OCI-LY1 (cell line): Measurements from ENCODE around the gene KIF20B.

Source experiments
- H2AFZ ChIP-seq: fragments of 200-600 bp; sonication (generic), shearing (Covaris generic); 2 replicates; pipeline ENCODE4 v1.6.0; 2014; ENCODE audit warnings: antibody characterized with exemption, mild to moderate bottlenecking, low read length
- H3F3A ChIP-seq: fragments of 200-600 bp; sonication (generic), shearing (Covaris generic); 2 replicates; pipeline ENCODE4 v1.6.0; 2014; ENCODE audit warnings: mild to moderate bottlenecking, antibody characterized with exemption, low read length, moderate library complexity; ENCODE audit not compliant: insufficient read depth
- H3K27ac ChIP-seq: fragments of 200-600 bp; sonication (generic); 2 replicates; pipeline ENCODE4 v1.5.1; 2014; ENCODE audit warnings: low read length, mixed run types, mild to moderate bottlenecking, low read depth; ENCODE audit not compliant: poor library complexity, severe bottlenecking
- H3K27me3 ChIP-seq: fragments of 200-600 bp; sonication (generic); 2 replicates; pipeline ENCODE4 v1.6.0; 2014; ENCODE audit warnings: antibody characterized with exemption, mild to moderate bottlenecking, low read length, moderate library complexity; ENCODE audit not compliant: insufficient read depth
- H3K36me3 ChIP-seq: fragments of 200-600 bp; sonication (generic); 2 replicates; pipeline ENCODE4 v1.6.1; 2014; ENCODE audit warnings: mild to moderate bottlenecking, antibody characterized with exemption, low read length, moderate library complexity, mixed read lengths; ENCODE audit not compliant: insufficient read depth
- H3K4me1 ChIP-seq: fragments of 200-600 bp; sonication (generic); 2 replicates; pipeline ENCODE4 v1.5.1; 2014; ENCODE audit warnings: mild to moderate bottlenecking, low read length, moderate library complexity; ENCODE audit not compliant: insufficient read depth, severe bottlenecking
- H3K4me2 ChIP-seq: fragments of 200-600 bp; sonication (generic), shearing (Covaris generic); 2 replicates; pipeline ENCODE4 v1.6.1; 2014; ENCODE audit warnings: low read length
- H3K4me3 ChIP-seq: fragments of 200-600 bp; sonication (generic); 2 replicates; pipeline ENCODE4 v1.5.1; 2014; ENCODE audit warnings: low read length, low read depth, mild to moderate bottlenecking, mixed read lengths; ENCODE audit not compliant: poor library complexity, severe bottlenecking
- H3K79me2 ChIP-seq: fragments of 200-600 bp; shearing (Covaris generic); 2 replicates; pipeline ENCODE4 v1.6.1; 2016; ENCODE audit warnings: mixed run types, low read length, mixed read lengths; ENCODE audit not compliant: insufficient read depth
- H3K9ac ChIP-seq: fragments of 200-600 bp; sonication (generic), shearing (Covaris generic); 2 replicates; pipeline ENCODE4 v1.6.1; 2014; ENCODE audit warnings: mild to moderate bottlenecking, low read length, mixed read lengths
- H3K9me2 ChIP-seq: fragments of 200-600 bp; sonication (generic), shearing (Covaris generic); 2 replicates; pipeline ENCODE4 v1.6.1; 2014; ENCODE audit warnings: low read depth, mild to moderate bottlenecking, low read length, mixed read lengths
- H3K9me3 ChIP-seq: fragments of 200-600 bp; shearing (Covaris generic); 2 replicates; pipeline ENCODE4 v1.6.1; 2014; ENCODE audit warnings: low read length, mixed read lengths
- H4K20me1 ChIP-seq: fragments of 200-600 bp; sonication (generic), shearing (Covaris generic); 2 replicates; pipeline ENCODE4 v1.6.0; 2016; ENCODE audit warnings: mild to moderate bottlenecking, low read length; ENCODE audit not compliant: insufficient read depth
- CTCF ChIP-seq: fragments of 200-600 bp; sonication (generic), shearing (Covaris generic); IDR thresholded peaks from 2 replicates; pipeline ENCODE4 v1.5.1; 2017; ENCODE audit warnings: mild to moderate bottlenecking, antibody characterized with exemption, low read length, moderate library complexity, mixed read lengths
- EZH2 ChIP-seq: fragments of 200-600 bp; sonication (generic), shearing (Covaris generic); IDR thresholded peaks from 2 replicates; pipeline ENCODE4 v1.8.0; 2017; ENCODE audit warnings: borderline replicate concordance, mixed run types, mild to moderate bottlenecking, antibody characterized with exemption, low read length, moderate library complexity, mixed read lengths

Gene KIF20B

GRCh38 chr10:89745903-89746302 lies 44.5 kb downstream of the KIF20B start:
- no peak overlapping the region for H2AFZ ChIP-seq
- no peak overlapping the region for H3K4me2 ChIP-seq
- H3K4me1 ChIP-seq: no peaks in the 10 kb centered on the region
- H4K20me1 ChIP-seq: no peaks in the 10 kb centered on the region
- H3K9ac ChIP-seq: no peak overlapping the region
- no peaks in the 10 kb centered on the region for H3K79me2 ChIP-seq
- H3K9me2 ChIP-seq: no peaks in the 10 kb centered on the region
- H3K27ac ChIP-seq: no peak overlapping the region
- TF ChIP-seq EZH2: no peak
- no peak for TF ChIP-seq CTCF
- H3F3A ChIP-seq: no peaks in the 10 kb centered on the region
- H3K27me3 ChIP-seq: no peaks in the 10 kb centered on the region
- no peaks in the 10 kb centered on the region for H3K9me3 ChIP-seq
- peaks cover 11% of the 10 kb centered on the region for H3K36me3 ChIP-seq
- no peak overlapping the region for H3K4me3 ChIP-seq

- no peak overlapping the region for H3K4me2 ChIP-seq
- no peaks in the 10 kb centered on the region for H3K4me1 ChIP-seq
- no peaks in the 10 kb centered on the region for H3K79me2 ChIP-seq
- no peak overlapping the region for H2AFZ ChIP-seq
- peaks cover 11% of the 10 kb centered on the region for H3K36me3 ChIP-seq
- TF ChIP-seq CTCF (no peak), EZH2 (no peak)
- H3K9me3 ChIP-seq: no peaks in the 10 kb centered on the region
- H3K9me2 ChIP-seq: no peaks in the 10 kb centered on the region
- no peaks in the 10 kb centered on the region for H3F3A ChIP-seq
- H3K9ac ChIP-seq: no peak overlapping the region
- H4K20me1 ChIP-seq: no peaks in the 10 kb centered on the region
- H3K27ac ChIP-seq: no peak overlapping the region
- no peaks in the 10 kb centered on the region for H3K27me3 ChIP-seq
- no peak overlapping the region for H3K4me3 ChIP-seq
Measured at GRCh38 chr10:89750441-89750840, 49.1 kb downstream of the KIF20B start.

- no peaks in the 10 kb centered on the region for H3K79me2 ChIP-seq
- no peaks in the 10 kb centered on the region for H3F3A ChIP-seq
- H3K27ac ChIP-seq: no peak overlapping the region
- no peak overlapping the region for H3K9ac ChIP-seq
- H3K9me3 ChIP-seq: no peaks in the 10 kb centered on the region
- peaks cover 18% of the 10 kb centered on the region for H3K36me3 ChIP-seq
- no peak for TF ChIP-seq CTCF
- TF ChIP-seq EZH2: no peak
- H2AFZ ChIP-seq: no peak overlapping the region
- no peaks in the 10 kb centered on the region for H3K27me3 ChIP-seq
- H3K4me3 ChIP-seq: no peak overlapping the region
- no peaks in the 10 kb centered on the region for H3K4me1 ChIP-seq
- H3K9me2 ChIP-seq: no peaks in the 10 kb centered on the region
- H3K4me2 ChIP-seq: no peak overlapping the region
- no peaks in the 10 kb centered on the region for H4K20me1 ChIP-seq
Measured at GRCh38 chr10:89755374-89755773, 54.0 kb downstream of the KIF20B start.
